DMS53 (cell line): ENCODE data around the gene ZDHHC22.
"Not testable (repeated sequence)": the region's sequence is repeated elsewhere in the genome, so short reads cannot be mapped to it uniquely, and the experiment has no call there.

Source experiments
- DNase-seq: peaks from one replicate; lab custom pipeline; 2025; lab: John Stamatoyannopoulos, UW

ZDHHC22 gene

GRCh38 chr14:77141214-77142004, at the start of gene ZDHHC22:
Gene ZDHHC22 (minus strand): TSS chr14:77141791. CDS start chr14:77139738, 2,053 bp downstream.
- DNase-seq: peak; percentile 59

GRCh38 chr14:77190977-77191376, 49.4 kb upstream of the ZDHHC22 start:
- peak; percentile 8 for DNase-seq

- DNase-seq: peak; percentile 26
These were observed 47.9 kb upstream of the ZDHHC22 start for GRCh38 chr14:77189479-77189878.

GRCh38 chr14:77187649-77188012, 46.0 kb upstream of the ZDHHC22 start:
- DNase-seq: peak; percentile 63

- peak; percentile 92 for DNase-seq
These were observed 45.5 kb upstream of the ZDHHC22 start for GRCh38 chr14:77186911-77187648.

- DNase-seq: peak; percentile 56
These were observed 43.5 kb upstream of the ZDHHC22 start for GRCh38 chr14:77185093-77185465.

- DNase-seq: peak; percentile 68
These were observed 43.0 kb upstream of the ZDHHC22 start for GRCh38 chr14:77184396-77185092.

GRCh38 chr14:77183896-77184295, 42.3 kb upstream of the ZDHHC22 start:
- peak; percentile 38 for DNase-seq

- peak; percentile 96 for DNase-seq
These were observed 40.2 kb upstream of the ZDHHC22 start, which contains the start of gene TMEM63C for GRCh38 chr14:77181603-77182437. Gene TMEM63C (plus strand): TSS chr14:77181798. CDS start chr14:77218814, 37,016 bp downstream.

- no peak for DNase-seq
These were observed 39.4 kb upstream of the ZDHHC22 start for GRCh38 chr14:77180726-77181602.

- no peak for DNase-seq
These were observed 37.1 kb upstream of the ZDHHC22 start for GRCh38 chr14:77178656-77179055.

- peak; percentile 32 for DNase-seq
These were observed 36.1 kb upstream of the ZDHHC22 start for GRCh38 chr14:77177702-77178101.

GRCh38 chr14:77175843-77176242, 34.3 kb upstream of the ZDHHC22 start:
- no peak for DNase-seq

- DNase-seq: not testable (repeated sequence)
These were observed 32.5 kb upstream of the ZDHHC22 start for GRCh38 chr14:77173911-77174617.

GRCh38 chr14:77172916-77173315, 31.3 kb upstream of the ZDHHC22 start:
- no peak for DNase-seq

GRCh38 chr14:77170045-77170444, 28.5 kb upstream of the ZDHHC22 start:
- DNase-seq: peak; percentile 28

GRCh38 chr14:77161011-77161410, 19.4 kb upstream of the ZDHHC22 start:
- no peak for DNase-seq

GRCh38 chr14:77158882-77159255, 17.3 kb upstream of the ZDHHC22 start:
- DNase-seq: no peak

GRCh38 chr14:77158175-77158881, 16.7 kb upstream of the ZDHHC22 start:
- DNase-seq: peak; percentile 94
